Panc1 (cell line): ENCODE data around the gene POLN. TPM values are rescaled to one million over a fixed set of nuclear protein-coding genes. Genes with fewer than 3 reads are reported as not detected.

Source experiments
- ATAC-seq: fragments of 200-7000 bp; cut with Tn5 transposase; 2 replicates; pipeline ENCODE4 v1.9.1; 2020; ENCODE audit warnings: mild to moderate bottlenecking, moderate library complexity
- BruUV-seq: library from RNA; stranded (reverse); fragments of 400-500 nt; replicated peaks from 2 replicates; lab custom pipeline; 2021; lab: Mats Ljungman, UMichigan
- CTCF ChIA-PET: fragments of 300-600 bp; sonication (Branson Sonifier 250); formaldehyde crosslinking; loops from one replicate; lab custom pipeline; 2022; ENCODE audit warnings: antibody characterized with exemption; lab: Charles Lee
- POLR2A ChIA-PET: fragments of 300-600 bp; sonication (Branson Sonifier 250); formaldehyde crosslinking; loops from one replicate; lab custom pipeline; 2022; ENCODE audit warnings: antibody characterized with exemption; lab: Charles Lee
- DNase-seq: peaks from one replicate; pipeline ENCODE4 v3.0.0-alpha.2; 2010; ENCODE audit warnings: low read depth, low spot score
- H3K27ac ChIP-seq: 2 replicates; pipeline ENCODE4 v1.5.1; 2011; ENCODE audit warnings: mild to moderate bottlenecking, low read length, inconsistent platforms
- H3K27me3 ChIP-seq: fragments of 200-500 bp; sonication (Bioruptor generic); 2 replicates; pipeline ENCODE4 v1.6.0; 2014; ENCODE audit warnings: low read length, inconsistent platforms; ENCODE audit not compliant: control insufficient read depth, insufficient read depth
- H3K36me3 ChIP-seq: fragments of 200-500 bp; sonication (Bioruptor generic); 2 replicates; pipeline ENCODE4 v1.5.1; 2014; ENCODE audit warnings: inconsistent platforms, mild to moderate bottlenecking, low read length, moderate library complexity; ENCODE audit not compliant: control insufficient read depth, insufficient read depth
- H3K4me1 ChIP-seq: 2 replicates; pipeline ENCODE4 v1.5.1; 2011; ENCODE audit warnings: inconsistent platforms, mild to moderate bottlenecking, low read length, moderate library complexity; ENCODE audit not compliant: control insufficient read depth, insufficient read depth
- H3K4me3 ChIP-seq, 2 experiments: 2 replicates each; pipeline ENCODE4 v1.5.1; 2011 to 2012; ENCODE audit warnings: low read depth in 2 of 2, low read length in 2 of 2, mild to moderate bottlenecking in 2 of 2, inconsistent platforms in 1 of 2, moderate library complexity in 1 of 2
- H3K9me3 ChIP-seq: fragments of 200-500 bp; sonication (Bioruptor generic); 2 replicates; pipeline ENCODE4 v1.5.1; 2014; ENCODE audit warnings: low read depth, mild to moderate bottlenecking, inconsistent platforms, low read length, moderate library complexity; ENCODE audit not compliant: control insufficient read depth, insufficient read depth
- CTCF ChIP-seq: fragments of 450-650 bp; IDR thresholded peaks from 2 replicates; pipeline ENCODE4 v1.5.1; 2017; ENCODE audit warnings: mild to moderate bottlenecking
- POLR2AphosphoS5 ChIP-seq: IDR thresholded peaks from 2 replicates; pipeline ENCODE4 v1.6.1; 2012; ENCODE audit warnings: mild to moderate bottlenecking, low read depth, low read length, moderate library complexity
- REST ChIP-seq, 2 experiments: IDR thresholded peaks; 2 replicates each; pipeline ENCODE4 v1.6.1; 2011 to 2012; ENCODE audit warnings: low read depth in 2 of 2, control low read depth in 1 of 2, low read length in 1 of 2, mild to moderate bottlenecking in 1 of 2, moderate library complexity in 1 of 2; ENCODE audit not compliant: insufficient read depth in 1 of 2
- SIN3A ChIP-seq: IDR thresholded peaks from 2 replicates; pipeline ENCODE4 v1.6.1; 2012; ENCODE audit warnings: low read depth, mild to moderate bottlenecking, low read length, moderate library complexity, borderline replicate concordance; ENCODE audit not compliant: insufficient read depth
- TCF7L2 ChIP-seq: IDR thresholded peaks from 2 replicates; pipeline ENCODE4 v1.6.1; 2011; ENCODE audit warnings: mild to moderate bottlenecking, low read depth, low read length, inconsistent platforms
- in situ Hi-C: cut with HindIII; loops from 2 replicates; pipeline ENCODE4 v1.10.0; 2016; ENCODE audit warnings: low sequenced_read_pairs, low pct_unique_long_range_greater_than_20kb
- intact Hi-C: fragments of 100-400 bp; cut with micrococcal nuclease; formaldehyde crosslinking; loops from one replicate; pipeline ENCODE4 v1.10.0; 2022; ENCODE audit not compliant: unreplicated experiment
- total RNA-seq: library from RNA; stranded (reverse); gene quantifications from one replicate; pipeline ENCODE4 v1.2.1, GENCODE V29; 2021; ENCODE audit not compliant: unreplicated experiment

Gene POLN
- total RNA-seq, 1 experiment from 2014 or later: 4.3 TPM

- intact Hi-C loops: no loop called here
- DNase-seq (no peak), ATAC-seq (no peak)
- CTCF ChIA-PET: no interaction called here
- Histone ChIP-seq H3K4me1 (no peaks in the 10 kb centered on the region; the same call in 1 of the 2 replicates), H3K4me3 (peak overlapping the region; percentile 37 to 67), H3K27me3 (no peaks in the 10 kb centered on the region), H3K27ac (no peak overlapping the region), H3K9me3 (no peaks in the 10 kb centered on the region), H3K36me3 (no peaks in the 10 kb centered on the region)
- no TSS peak for BruUV-seq
- in situ Hi-C loops: no loop called here
- POLR2A ChIA-PET: no interaction called here
- TF ChIP-seq CTCF (no peak), SIN3A (no peak), REST (IDR thresholded peaks at IDR 0.05; ENCODE audit: insufficient read depth in 1 of 2, low read depth in 2 of 2, low read length in 1 of 2) (no peak), TCF7L2 (no peak), POLR2AphosphoS5 (no peak)
Measured at GRCh38 chr4:2042947-2043395, 198.9 kb downstream of the POLN start.

- H3K27ac ChIP-seq: no peak overlapping the region
- H3K36me3 ChIP-seq: no peaks in the 10 kb centered on the region
- DNase-seq (no peak), ATAC-seq (peak; percentile 62)
- H3K9me3 ChIP-seq: no peaks in the 10 kb centered on the region
- POLR2A ChIA-PET: no interaction called here
- in situ Hi-C loops (no loop called here), intact Hi-C loops (no loop called here)
- peak overlapping the region; percentile 67 for H3K4me3 ChIP-seq
- TF ChIP-seq SIN3A: no peak
- no peak for TF ChIP-seq REST (IDR thresholded peaks at IDR 0.05; ENCODE audit: insufficient read depth in 1 of 2, low read depth in 2 of 2, low read length in 1 of 2)
- no peak for TF ChIP-seq POLR2AphosphoS5
- no peak; the same call in 1 of the 2 replicates for TF ChIP-seq CTCF
- no peak for TF ChIP-seq TCF7L2
- no peaks in the 10 kb centered on the region for H3K27me3 ChIP-seq
- no TSS peak for BruUV-seq
- CTCF ChIA-PET: no interaction called here
- no peaks in the 10 kb centered on the region; the same call in 1 of the 2 replicates for H3K4me1 ChIP-seq
Measured at GRCh38 chr4:2042204-2042946, 199.5 kb downstream of the POLN start.
